Measurements from ENCODE around the gene PTPN1. TPM values are rescaled to one million over a fixed set of nuclear protein-coding genes. Genes with fewer than 3 reads are reported as not detected.

The PTPN1 gene
- total RNA-seq, 3 donors from 2014 or later (not counting 1 experiment from before 2014, with no cell fraction given): 52.9 to 64.5 (median 58.3) TPM

DNA sequence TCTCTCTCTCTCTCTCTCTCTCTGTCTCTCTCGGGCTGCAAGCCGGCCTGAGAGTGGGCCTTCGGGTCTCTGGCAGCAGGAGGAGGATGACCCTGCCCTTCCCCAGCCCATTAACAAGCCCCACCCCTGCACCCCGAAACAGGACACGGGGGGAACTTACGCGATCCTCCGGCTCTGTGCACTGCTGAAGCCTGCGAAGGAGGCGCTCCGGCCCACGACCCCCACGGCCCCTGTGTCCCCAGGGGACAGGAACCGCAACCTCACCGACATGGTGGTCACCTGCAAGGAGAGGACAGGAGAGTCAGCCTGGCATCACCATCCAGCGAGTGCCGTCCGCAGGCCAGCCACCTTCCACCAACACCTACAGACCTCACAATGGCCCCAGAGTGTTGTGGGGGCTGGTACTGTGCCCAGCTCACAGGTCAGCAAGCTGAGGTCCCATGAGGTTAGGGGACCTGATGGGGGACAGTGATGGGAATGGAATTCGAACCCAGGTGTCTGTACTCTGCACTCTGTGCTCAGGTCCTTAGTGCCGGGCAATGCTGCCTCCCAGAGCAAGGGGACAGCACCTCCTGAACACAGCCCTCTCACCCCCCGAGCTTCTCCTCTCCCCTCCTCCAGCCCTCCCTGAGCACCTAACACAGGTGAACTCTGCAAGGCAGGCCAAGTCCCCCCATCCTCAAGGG, 120.5 kb downstream of the PTPN1 start:
- Mint-ChIP-seq H3K27ac (no peak overlapping the region), H3K27me3 (ENCODE audit: low read depth in 2 of 2) (peaks cover 7 to 9% of the 10 kb centered on the region in 2 donors), H3K9me3 (no peaks in the 10 kb centered on the region), H3K36me3 (no peaks in the 10 kb centered on the region), H3K4me3 (no peak overlapping the region), H3K4me1 (no peaks in the 10 kb centered on the region)
- H3K4me3 ChIP-seq (ENCODE audit: low read length): no peak overlapping the region
- DNase-seq (no peak), ATAC-seq (no peak)
- H3K36me3 ChIP-seq (ENCODE audit: control insufficient read depth, insufficient read depth, low read length): no peaks in the 10 kb centered on the region
- no peak overlapping the region for H3K27ac ChIP-seq (ENCODE audit: low read length)
- no peaks in the 10 kb centered on the region for H3K4me1 ChIP-seq (ENCODE audit: control insufficient read depth, insufficient read depth, low read length)
- H3K27me3 ChIP-seq (ENCODE audit: control insufficient read depth, insufficient read depth, low read length): no peaks in the 10 kb centered on the region
- intact Hi-C loops (cut with micrococcal nuclease): no loop called here
- 92% methylated on average over 21 of the region's 21 CpGs for WGBS (ENCODE audit: insufficient coverage)
- TF ChIP-seq, protein P1, sequence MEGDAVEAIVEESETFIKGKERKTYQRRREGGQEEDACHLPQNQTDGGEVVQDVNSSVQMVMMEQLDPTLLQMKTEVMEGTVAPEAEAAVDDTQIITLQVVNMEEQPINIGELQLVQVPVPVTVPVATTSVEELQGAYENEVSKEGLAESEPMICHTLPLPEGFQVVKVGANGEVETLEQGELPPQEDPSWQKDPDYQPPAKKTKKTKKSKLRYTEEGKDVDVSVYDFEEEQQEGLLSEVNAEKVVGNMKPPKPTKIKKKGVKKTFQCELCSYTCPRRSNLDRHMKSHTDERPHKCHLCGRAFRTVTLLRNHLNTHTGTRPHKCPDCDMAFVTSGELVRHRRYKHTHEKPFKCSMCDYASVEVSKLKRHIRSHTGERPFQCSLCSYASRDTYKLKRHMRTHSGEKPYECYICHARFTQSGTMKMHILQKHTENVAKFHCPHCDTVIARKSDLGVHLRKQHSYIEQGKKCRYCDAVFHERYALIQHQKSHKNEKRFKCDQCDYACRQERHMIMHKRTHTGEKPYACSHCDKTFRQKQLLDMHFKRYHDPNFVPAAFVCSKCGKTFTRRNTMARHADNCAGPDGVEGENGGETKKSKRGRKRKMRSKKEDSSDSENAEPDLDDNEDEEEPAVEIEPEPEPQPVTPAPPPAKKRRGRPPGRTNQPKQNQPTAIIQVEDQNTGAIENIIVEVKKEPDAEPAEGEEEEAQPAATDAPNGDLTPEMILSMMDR (IDR thresholded peaks at IDR 0.05): no peak
- H3K9me3 ChIP-seq (ENCODE audit: control insufficient read depth, insufficient read depth, low read length): no peaks in the 10 kb centered on the region

DNA sequence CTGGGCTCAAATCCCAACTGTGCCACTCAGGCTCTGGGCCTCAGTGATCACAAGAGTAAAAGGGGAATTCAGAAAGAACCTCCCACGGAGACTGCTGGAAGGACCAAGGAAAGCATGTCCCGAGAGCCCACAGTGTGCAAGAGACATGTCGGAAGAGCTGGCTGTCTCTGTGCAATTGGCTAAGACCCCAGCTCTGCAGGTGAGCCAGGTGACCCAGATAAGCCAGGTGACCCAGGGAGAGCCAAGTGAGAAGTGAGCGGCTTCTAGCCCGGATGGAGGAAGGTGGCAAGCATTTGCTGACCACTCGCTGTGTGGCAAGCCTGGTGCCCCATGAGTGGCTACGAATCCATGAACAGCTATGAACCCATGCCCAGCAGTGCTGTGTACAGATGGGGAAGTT, 122.1 kb downstream of the PTPN1 start:
- TF ChIP-seq, protein P1 (IDR thresholded peaks at IDR 0.05): no peak
- no peaks in the 10 kb centered on the region for H3K9me3 ChIP-seq (ENCODE audit: control insufficient read depth, insufficient read depth, low read length)
- Mint-ChIP-seq H3K36me3 (no peaks in the 10 kb centered on the region), H3K27me3 (ENCODE audit: low read depth in 2 of 2) (peaks cover 7 to 9% of the 10 kb centered on the region in 2 donors), H3K4me1 (no peaks in the 10 kb centered on the region), H3K4me3 (no peak overlapping the region), H3K9me3 (no peaks in the 10 kb centered on the region), H3K27ac (no peak overlapping the region)
- no peak overlapping the region for H3K27ac ChIP-seq (ENCODE audit: low read length)
- WGBS (ENCODE audit: insufficient coverage): 89% methylated on average over 7 of the region's 7 CpGs
- DNase-seq: no peak
- intact Hi-C loops (cut with micrococcal nuclease): no loop called here
- no peaks in the 10 kb centered on the region for H3K4me1 ChIP-seq (ENCODE audit: control insufficient read depth, insufficient read depth, low read length)
- no peak overlapping the region for H3K4me3 ChIP-seq (ENCODE audit: low read length)
- H3K36me3 ChIP-seq (ENCODE audit: control insufficient read depth, insufficient read depth, low read length): no peaks in the 10 kb centered on the region
- H3K27me3 ChIP-seq (ENCODE audit: control insufficient read depth, insufficient read depth, low read length): no peaks in the 10 kb centered on the region
- ATAC-seq: no peak

DNA sequence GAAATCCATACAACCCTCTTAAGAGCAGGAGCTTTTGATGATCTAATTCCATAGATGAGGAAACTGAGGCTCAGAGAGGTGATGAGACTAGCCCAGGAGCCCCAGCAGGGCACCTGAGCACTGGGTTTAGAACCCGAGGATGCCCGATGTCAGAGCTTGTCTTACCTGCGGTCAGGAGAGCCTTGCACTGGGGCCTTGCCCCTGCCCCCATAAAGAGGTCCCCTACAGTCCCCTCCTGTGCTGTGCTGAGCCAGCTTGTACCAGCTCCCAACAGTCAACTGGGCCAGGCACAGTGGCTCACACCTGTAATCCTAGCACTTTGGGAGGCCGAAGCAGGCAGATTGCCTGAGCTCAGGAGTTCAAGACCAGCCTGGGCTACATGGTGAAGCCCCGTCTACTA, 122.5 kb downstream of the PTPN1 start:
- TF ChIP-seq, protein P1 (IDR thresholded peaks at IDR 0.05): no peak
- Histone ChIP-seq H3K4me3 (ENCODE audit: low read length) (no peak overlapping the region), H3K4me1 (ENCODE audit: control insufficient read depth, insufficient read depth, low read length) (no peaks in the 10 kb centered on the region), H3K27me3 (ENCODE audit: control insufficient read depth, insufficient read depth, low read length) (no peaks in the 10 kb centered on the region), H3K27ac (ENCODE audit: low read length) (no peak overlapping the region), H3K9me3 (ENCODE audit: control insufficient read depth, insufficient read depth, low read length) (no peaks in the 10 kb centered on the region), H3K36me3 (ENCODE audit: control insufficient read depth, insufficient read depth, low read length) (no peaks in the 10 kb centered on the region)
- 95% methylated on average over 5 of the region's 5 CpGs for WGBS (ENCODE audit: insufficient coverage)
- no peaks in the 10 kb centered on the region for H3K4me1 Mint-ChIP-seq
- H3K9me3 Mint-ChIP-seq: no peaks in the 10 kb centered on the region
- H3K27ac Mint-ChIP-seq: no peak overlapping the region
- H3K36me3 Mint-ChIP-seq: no peaks in the 10 kb centered on the region
- ATAC-seq (no peak), DNase-seq (no peak)
- intact Hi-C loops (cut with micrococcal nuclease): no loop called here
- H3K27me3 Mint-ChIP-seq (ENCODE audit: low read depth in 2 of 2): peaks cover 7 to 9% of the 10 kb centered on the region in 2 donors
- H3K4me3 Mint-ChIP-seq: no peak overlapping the region

DNA sequence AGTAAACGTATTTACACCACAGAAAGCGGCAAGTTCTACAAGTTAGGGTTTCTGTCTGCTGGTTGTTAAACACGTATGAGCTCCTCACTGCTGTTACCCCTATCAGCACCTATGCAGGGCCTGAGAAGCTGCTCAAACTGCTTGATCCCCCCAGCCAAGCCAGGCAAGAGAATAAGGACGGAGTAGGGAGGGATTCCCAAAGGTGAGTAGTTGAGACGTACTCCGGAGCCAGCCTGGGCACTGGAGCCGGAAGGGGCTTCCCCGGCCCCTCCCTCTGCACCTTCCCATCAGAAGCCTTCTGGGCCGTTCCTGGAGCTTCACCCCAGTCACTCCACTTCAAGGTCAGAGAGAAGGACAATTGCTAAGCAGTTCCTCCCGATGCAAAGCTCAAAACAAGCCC, 123.2 kb downstream of the PTPN1 start:
- Mint-ChIP-seq H3K36me3 (no peaks in the 10 kb centered on the region), H3K4me3 (no peak overlapping the region), H3K27me3 (ENCODE audit: low read depth in 2 of 2) (peaks cover 7 to 9% of the 10 kb centered on the region in 2 donors), H3K9me3 (no peaks in the 10 kb centered on the region), H3K4me1 (no peaks in the 10 kb centered on the region), H3K27ac (no peak overlapping the region)
- intact Hi-C loops (cut with micrococcal nuclease): no loop called here
- TF ChIP-seq, protein P1 (IDR thresholded peaks at IDR 0.05): no peak
- Histone ChIP-seq H3K27ac (ENCODE audit: low read length) (no peak overlapping the region), H3K4me1 (ENCODE audit: control insufficient read depth, insufficient read depth, low read length) (no peaks in the 10 kb centered on the region), H3K36me3 (ENCODE audit: control insufficient read depth, insufficient read depth, low read length) (no peaks in the 10 kb centered on the region), H3K4me3 (ENCODE audit: low read length) (no peak overlapping the region), H3K9me3 (ENCODE audit: control insufficient read depth, insufficient read depth, low read length) (no peaks in the 10 kb centered on the region), H3K27me3 (ENCODE audit: control insufficient read depth, insufficient read depth, low read length) (no peaks in the 10 kb centered on the region)
- WGBS (ENCODE audit: insufficient coverage): 80% methylated on average over 10 of the region's 10 CpGs
- no peak for DNase-seq
- ATAC-seq: no peak

All from natural killer cell (primary cell).